IPS-NIHi11 (cell line): Measurements from ENCODE around the gene C9.
"Not testable (repeated sequence)": the region's sequence is repeated elsewhere in the genome, so short reads cannot be mapped to it uniquely, and the experiment has no call there.

Experiments
- DNase-seq: peaks from one replicate; pipeline ENCODE4 v3.0.0; 2012; ENCODE audit warnings: mixed read lengths, low spot score

Gene C9

GRCh38 chr5:39364367-39364766, at the start of gene C9:
C9 (minus strand) TSS chr5:39364495; CDS start chr5:39364464, 31 bp downstream.
- DNase-seq = no peak

GRCh38 chr5:39413771-39414170, 49.5 kb upstream of the C9 start:
- DNase-seq = no peak

- DNase-seq = no peak
Measured at GRCh38 chr5:39412721-39413394, 48.6 kb upstream of the C9 start.

DNA sequence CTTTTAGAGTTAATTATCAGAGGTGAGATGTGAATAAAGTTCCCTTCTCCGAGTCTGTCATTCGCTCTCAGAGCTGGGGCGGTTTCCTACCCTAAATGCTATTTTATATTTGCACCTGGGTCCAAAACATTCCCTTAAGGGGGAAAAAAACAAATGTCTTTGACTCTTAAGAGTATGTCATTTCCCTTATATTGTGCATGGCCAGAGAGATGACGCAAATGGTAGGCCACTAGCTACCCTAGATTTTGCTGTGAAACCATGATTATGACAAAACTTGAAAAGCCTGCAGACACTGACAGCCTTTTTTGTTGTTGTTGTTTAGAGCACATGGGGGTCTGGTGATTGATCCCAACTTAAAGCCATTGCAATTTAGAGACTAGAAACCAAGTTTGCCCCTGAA, 47.7 kb upstream of the C9 start:
- no peak for DNase-seq

- no peak for DNase-seq
Measured at GRCh38 chr5:39411061-39411460, 46.8 kb upstream of the C9 start.

DNA sequence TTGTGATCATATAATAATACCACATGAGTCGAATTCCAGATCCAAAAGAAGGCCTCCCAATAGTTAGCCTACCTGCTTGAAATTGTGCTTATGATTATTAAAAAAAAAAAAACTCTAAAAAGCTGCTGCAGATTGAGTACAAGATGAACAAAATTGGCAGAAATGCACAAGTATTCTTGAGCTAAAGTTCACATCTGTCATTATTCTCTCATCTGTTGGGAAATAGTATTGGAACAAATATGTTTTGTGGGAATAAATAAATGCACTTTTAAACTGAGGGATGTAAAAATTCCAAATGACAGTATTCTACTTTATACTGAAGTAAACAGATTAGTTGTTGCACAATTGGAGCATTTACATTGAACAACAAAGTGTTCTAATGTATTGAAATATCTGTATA, 44.7 kb upstream of the C9 start:
- no peak for DNase-seq

GRCh38 chr5:39405083-39405843, 41.0 kb upstream of the C9 start:
- DNase-seq = no peak

DNA sequence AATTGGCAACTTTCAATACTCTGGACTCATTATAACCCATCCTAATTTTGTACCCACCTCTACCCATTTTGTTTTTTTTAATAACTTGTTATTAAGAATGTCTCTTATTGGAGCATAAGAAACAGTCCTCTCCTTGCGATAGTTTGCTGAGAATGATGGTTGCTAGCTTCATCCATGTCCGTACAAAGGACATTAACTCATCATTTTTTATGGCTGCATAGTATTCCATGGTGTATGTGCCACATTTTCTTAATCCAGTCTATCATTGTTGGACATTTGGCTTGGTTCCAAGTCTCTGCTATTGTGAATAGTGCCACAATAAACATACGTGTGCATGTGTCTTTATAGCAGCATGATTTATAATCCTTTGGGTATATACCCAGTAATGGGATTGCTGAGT, 39.5 kb upstream of the C9 start:
- DNase-seq = not testable (repeated sequence)

- DNase-seq = not testable (repeated sequence)
Measured at GRCh38 chr5:39402140-39402539, 37.8 kb upstream of the C9 start.

GRCh38 chr5:39400713-39401578, 36.7 kb upstream of the C9 start:
- no peak for DNase-seq

DNA sequence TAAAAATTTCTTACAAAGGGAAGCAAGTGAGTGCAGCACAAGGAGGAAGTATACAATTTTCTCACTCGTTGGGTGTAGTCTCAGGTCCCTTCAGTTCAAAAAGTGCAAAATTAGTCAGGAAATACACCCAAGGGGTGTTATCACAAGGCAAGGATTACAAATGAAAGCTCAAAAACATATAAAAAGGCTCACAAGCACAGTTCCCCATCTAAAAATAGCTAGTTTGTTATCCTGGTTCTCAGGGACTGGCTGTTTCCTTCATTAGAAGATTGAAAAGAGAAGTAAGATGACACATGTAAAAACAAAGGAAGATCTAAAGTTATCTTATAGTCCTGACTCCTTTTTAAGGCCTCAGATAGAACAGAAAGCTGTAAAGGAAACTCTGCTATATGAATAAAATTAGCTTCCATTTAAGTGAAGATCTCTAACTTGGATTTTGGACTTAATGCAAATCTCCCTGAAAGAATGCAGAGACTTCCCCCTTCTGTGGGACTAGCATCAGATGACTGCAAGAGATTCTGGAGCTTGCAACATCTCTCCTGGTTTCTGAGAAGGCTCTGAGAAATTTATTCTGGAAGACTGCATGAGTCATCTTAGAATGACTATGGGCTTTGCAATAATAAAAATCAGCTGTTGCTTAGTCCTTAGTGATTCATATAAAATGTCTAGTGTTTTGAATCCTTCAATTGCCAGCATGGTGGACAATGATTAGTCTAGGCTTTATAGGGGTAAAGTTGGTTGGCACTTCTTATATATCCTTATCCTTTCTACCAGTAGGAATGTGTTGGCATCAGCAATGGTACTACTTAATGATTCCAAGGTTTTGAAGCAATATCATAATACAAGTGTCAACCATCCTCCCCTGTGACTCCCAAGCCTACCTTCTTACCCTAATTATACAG, 35.1 kb upstream of the C9 start:
- no peak for DNase-seq

DNA sequence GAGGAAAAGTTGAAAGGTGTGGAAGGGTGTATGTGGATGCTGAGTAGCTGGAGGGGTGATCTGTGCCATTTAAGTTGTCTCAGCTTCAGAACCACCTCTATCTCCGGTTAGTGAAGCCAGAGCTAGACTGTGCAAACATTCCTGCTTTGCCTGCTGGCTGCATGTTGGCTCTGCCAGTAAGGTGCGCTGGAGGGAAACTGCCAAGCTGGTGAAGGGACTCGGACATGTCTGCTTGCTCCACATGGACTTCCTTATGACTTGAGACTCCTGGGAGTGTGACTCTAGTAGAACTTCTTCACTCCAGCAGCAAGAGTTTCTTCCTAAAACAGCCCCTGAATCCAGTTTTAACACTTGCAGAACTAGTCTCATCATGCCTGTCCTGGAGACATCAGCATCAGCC, 32.5 kb upstream of the C9 start:
- no peak for DNase-seq

DNA sequence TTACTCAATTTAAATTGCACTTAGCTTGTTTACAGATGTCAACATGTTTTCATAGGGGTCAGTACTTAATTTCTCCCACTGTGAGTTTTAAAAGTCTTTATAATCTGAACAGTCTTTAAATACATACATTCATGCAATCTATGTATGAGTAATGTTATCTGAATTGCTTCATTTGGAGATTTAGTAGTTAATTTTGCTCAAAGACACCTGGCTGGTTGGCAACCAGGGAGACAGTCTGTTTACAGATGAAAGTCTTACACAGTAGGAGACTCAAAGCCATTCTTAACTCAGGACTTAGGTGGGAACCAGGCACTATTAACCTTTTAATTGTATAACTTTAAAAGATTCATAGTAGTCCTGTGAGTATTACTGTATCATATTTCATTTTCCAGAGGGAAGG, 31.2 kb upstream of the C9 start:
- no peak for DNase-seq

DNA sequence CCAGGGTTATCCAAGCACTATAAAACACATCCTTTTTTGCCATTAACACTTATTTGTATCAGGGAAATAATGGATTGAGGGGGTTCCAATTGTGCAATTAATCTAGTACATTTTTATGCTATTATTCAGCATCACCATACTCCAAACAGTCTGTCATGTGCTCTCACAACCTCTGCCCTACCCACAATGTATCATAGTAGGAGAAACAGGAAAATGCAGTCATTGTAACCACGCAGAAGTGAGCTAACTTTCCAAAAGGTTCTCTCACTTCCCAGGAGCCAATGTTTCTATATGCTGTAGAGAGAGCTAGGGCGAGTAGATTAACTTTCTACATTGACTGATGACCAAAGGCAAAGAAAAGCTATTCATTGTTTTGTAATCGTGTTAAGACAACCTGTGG, 30.7 kb upstream of the C9 start:
- DNase-seq = no peak

GRCh38 chr5:39390945-39391344, 26.6 kb upstream of the C9 start:
- no peak for DNase-seq

GRCh38 chr5:39387293-39387692, 23.0 kb upstream of the C9 start:
- no peak for DNase-seq

- DNase-seq = no peak
Measured at GRCh38 chr5:39384271-39384670, 20.0 kb upstream of the C9 start.

- DNase-seq = no peak
Measured at GRCh38 chr5:39381376-39381775, 17.1 kb upstream of the C9 start.

- DNase-seq = no peak
Measured at GRCh38 chr5:39379693-39380092, 15.4 kb upstream of the C9 start.

- no peak for DNase-seq
Measured at GRCh38 chr5:39377613-39378012, 13.3 kb upstream of the C9 start.

DNA sequence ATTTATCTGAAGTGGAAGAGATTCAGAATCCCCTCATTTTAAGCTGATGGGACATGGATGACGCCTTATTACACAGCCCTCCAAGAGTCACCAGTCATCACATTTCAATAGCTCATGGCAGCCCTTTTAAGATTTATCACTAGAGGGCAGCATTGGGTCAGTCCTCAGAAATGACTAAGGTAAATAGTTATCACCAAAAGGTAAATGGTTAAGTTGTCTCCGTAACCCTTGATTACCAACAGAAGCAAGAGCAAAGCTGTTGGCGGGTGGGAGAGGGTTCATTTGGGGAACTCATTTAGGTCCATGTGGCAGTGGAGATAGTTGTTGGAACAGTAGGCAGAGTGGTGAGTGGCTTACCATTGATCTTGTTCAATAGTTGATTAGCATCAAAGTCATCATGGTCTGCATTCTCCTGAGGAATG, 12.0 kb upstream of the C9 start:
- peak; percentile 78 for DNase-seq

DNA sequence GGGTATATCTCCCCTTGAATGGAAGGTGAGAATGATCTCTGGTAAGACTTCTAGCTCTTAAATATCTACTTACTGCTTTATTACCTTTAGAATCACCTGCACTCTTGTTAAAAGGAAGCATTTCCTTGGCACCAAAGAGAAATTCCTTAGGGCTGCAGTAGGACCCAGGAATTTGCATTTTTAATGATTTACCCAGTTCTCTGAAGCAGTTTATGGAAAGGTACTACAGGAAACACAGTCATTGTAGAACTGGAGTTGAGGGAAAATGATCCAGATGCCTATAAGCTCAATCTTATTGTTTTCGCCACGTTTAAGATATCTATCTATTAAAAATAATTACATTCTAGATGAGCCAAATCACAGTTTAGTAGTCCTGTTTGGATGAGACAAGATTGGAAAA, 9.5 kb upstream of the C9 start:
- no peak for DNase-seq
